GM18508 (cell line): ENCODE measurements around the gene ZNF230.

Experiments used
- ATAC-seq: cut with Tn5 transposase; IDR thresholded peaks from one replicate; pipeline ENCODE4 v1.9.1; 2021; ENCODE audit warnings: moderate number of reproducible peaks; ENCODE audit not compliant: insufficient read depth, unreplicated experiment

Gene ZNF230

DNA sequence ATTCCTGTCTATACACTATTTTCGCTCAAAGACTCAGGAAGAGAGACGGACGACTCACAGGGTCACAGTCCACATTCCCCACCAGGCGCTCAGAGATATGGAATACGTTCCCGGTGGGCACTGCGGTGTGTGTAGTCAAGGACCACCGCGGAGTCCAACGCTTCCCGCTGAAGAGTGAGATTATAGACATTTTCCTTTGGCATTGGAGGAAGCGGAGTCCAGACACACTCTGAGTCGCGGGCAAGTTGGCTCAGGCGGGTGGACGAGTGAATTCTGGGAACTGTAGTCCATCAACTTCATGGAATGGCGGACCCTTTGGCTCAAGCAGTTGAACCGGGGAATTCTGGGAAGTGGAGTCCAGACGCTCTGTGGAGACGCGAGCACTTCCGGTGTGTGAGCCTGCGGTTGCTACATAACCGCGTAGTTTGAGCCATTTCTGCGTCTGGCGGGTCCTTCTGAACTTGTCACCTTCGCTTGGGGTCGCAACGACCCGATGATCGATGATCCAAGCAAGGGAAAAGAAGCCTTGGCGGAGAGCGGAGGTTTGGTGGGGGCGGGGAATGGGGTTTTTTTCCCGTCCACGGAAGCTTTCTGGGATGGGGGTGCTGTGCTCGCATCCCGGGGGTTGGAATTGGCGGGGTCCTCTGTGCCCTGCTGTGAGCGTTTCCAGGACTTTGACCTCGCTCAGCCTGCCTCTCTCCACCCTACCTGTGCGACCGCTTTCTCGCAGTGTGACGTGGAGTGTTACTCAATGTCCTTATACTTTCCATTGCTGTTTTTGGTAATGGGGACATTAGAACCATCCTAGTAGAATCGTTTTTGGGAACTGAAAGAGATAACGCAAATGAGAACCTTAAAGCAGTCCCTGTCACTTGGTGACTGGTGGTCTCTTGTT is at the start of gene ZNF230:
Gene ZNF230, plus strand, starts transcription at position 392 of the 895 bp plus-strand sequence. CDS start 4,122 bp downstream, outside the sequence.
- peak; percentile 69 for ATAC-seq

GRCh38 chr19:43956827-43957226 is 45.9 kb upstream of the ZNF230 start:
- ATAC-seq, result no peak

DNA sequence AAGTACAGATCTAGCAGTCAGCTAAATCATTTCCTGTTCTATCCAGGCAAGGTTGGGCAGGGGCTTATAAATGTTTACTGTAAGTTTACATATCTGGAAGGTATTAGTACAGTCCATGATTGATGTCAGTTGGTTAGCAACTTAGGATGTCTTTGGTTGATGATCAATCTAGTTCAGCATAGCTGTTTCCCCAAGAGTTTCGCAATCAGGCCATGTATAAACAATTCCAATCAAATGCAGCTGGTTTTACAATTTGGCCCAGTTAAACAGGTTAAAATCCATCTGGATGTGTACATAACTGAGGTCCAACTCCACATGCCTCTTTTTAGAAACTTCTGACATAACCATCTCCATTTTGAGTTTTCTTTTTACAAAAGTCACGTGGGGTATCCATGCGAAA is 44.9 kb upstream of the ZNF230 start:
- no peak for ATAC-seq

DNA sequence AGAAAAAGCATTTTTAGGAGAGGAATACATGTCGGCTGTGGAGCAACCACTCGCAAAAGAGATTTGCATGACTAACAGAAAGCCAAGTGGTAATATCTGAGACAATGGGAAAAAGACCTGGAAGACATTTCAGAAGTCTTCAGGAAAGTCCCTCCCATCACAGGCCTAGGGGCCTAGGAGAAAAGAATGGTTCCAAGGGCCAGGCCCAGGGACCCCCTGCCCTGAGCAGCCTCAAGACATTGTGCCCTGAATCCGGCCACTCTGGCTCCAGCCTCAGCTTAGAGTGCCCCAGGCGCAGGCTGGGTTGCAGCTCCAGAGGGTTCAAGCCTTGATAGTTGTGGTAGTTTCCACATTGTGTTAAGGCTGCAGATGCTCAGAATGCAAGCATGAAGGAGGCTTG is 42.3 kb upstream of the ZNF230 start:
- no peak for ATAC-seq

DNA sequence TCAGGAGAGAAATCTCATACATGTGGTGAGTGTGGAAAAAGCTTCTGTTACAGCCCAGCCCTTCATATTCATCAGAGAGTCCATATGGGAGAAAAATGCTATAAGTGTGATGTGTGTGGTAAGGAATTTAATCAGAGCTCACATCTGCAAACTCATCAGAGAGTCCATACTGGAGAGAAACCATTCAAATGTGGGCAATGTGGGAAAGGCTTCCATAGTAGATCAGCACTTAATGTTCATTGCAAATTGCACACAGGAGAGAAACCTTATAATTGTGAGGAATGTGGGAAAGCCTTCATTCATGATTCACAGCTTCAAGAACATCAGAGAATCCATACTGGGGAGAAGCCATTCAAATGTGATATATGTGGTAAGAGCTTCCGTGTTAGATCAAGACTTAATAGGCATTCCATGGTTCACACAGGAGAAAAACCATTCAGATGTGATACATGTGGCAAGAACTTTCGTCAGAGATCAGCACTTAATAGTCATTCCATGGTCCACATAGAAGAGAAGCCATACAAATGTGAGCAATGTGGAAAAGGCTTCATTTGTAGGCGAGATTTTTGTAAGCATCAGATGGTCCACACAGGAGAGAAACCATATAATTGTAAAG is 36.6 kb upstream of the ZNF230 start:
- ATAC-seq, result no peak

- ATAC-seq, result no peak
Measured at GRCh38 chr19:43976732-43977131, 26.0 kb upstream of the ZNF230 start.

GRCh38 chr19:43983544-43983911 is 19.2 kb upstream of the ZNF230 start:
- no peak for ATAC-seq

DNA sequence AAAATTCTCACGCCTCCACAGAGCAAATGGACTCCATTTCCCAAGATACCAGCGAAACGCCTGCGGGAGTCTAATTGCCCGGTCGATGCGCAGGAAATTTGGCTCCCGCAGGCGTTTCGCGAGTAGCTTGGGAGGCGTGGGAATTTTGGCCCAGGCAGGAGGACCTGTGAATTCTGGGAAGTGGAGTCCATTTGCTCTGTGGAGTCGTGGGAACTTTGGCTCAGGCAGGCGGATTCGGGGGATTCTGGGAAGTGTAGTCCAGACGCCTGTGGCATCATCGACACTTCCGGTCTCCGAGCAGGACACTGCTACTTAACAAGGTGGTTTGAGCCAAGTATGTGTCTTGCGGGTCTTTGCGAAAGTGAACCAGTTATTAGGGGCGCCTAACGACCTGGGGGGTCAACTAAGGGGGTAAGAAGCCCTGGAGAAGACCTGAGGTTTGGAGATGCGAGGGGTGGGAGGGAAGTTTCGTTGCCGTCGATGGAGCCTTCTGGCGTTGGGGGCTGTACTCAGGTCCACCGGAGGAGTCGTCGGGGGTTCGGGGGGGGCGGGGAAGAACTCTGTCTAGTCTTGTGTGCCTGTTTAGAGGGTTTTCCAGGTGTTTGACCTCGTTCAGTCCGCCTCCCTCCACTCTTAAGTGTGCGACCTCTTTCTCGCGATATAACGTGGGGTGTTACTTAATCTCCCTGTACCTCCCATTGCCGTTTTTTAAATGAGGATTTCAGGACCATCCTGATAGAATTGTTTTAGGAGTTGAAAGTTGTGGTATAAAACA is 18.7 kb upstream of the ZNF230 start, which contains the start of gene ZNF155:
Gene ZNF155, plus strand, starts transcription at position 277 of the 775 bp plus-strand sequence. CDS start 4,356 bp downstream, outside the sequence.
- ATAC-seq, result no peak

DNA sequence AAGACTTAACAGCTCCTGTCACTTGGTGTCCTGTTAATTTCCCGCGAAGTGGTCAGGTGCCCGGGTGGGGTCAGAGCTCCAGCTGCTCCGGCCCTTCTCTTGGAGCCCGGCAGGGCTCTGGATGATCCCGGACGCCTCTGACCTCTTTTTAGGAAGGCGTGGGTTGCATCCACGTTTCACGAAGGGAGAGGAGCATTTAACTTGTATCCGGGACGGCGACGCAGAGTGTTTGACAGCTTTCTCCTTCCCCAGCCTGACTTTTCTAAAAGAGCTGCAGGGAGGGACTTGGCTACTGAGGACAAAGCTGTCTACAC is 18.1 kb upstream of the ZNF230 start:
- ATAC-seq, result no peak

GRCh38 chr19:43997631-43998290 is 5.0 kb upstream of the ZNF230 start:
- ATAC-seq, result no peak

- no peak for ATAC-seq
Measured at GRCh38 chr19:44002212-44002565, 568 bp upstream of the ZNF230 start.

DNA sequence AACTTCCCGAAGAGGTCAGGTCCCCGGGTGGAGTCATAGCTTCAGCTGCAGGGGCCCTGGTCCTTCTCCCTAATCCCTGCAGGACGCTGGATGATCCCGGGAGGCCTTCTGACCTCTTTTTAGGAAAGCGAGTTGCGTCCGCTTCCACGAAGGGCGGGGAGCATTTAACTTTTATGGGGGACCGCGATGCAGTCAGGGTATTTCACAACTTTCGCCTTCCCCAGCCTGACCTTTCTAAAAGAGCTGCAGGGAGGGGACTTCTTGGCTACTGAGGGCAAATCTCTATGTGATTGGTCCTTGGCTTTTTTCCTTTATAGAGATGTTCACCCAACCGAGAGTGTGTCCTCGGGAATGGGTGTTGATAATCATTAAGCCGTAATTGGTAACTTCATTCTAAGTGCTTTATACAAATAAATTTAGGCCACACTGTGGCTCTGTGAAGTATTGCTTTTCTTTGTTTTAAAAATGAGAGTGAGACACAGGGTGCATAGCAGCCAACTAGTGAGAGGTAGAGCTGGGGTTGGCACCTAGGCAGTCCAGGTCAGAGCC is 778 bp downstream of the ZNF230 start:
- peak; percentile 18 for ATAC-seq

GRCh38 chr19:44005973-44006372 is 3.2 kb downstream of the ZNF230 start:
- ATAC-seq, result no peak

GRCh38 chr19:44007473-44007872 is 4.7 kb downstream of the ZNF230 start:
- ATAC-seq, result no peak

DNA sequence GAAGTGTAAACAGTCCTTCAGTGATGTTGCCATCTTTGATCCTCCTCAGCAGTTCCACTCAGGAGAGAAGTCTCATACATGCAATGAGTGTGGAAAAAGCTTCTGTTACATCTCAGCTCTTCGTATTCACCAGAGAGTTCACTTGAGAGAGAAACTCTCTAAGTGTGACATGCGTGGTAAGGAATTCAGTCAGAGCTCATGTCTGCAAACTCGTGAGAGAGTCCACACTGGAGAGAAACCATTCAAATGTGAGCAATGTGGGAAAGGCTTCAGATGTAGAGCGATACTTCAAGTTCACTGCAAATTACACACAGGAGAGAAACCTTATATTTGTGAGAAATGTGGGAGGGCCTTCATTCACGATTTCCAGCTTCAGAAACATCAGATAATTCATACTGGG is 7.7 kb downstream of the ZNF230 start:
- ATAC-seq, result no peak

- no peak for ATAC-seq
Measured at GRCh38 chr19:44019498-44019897, 16.7 kb downstream of the ZNF230 start.

- ATAC-seq, result no peak
Measured at GRCh38 chr19:44021221-44021620, 18.5 kb downstream of the ZNF230 start.

DNA sequence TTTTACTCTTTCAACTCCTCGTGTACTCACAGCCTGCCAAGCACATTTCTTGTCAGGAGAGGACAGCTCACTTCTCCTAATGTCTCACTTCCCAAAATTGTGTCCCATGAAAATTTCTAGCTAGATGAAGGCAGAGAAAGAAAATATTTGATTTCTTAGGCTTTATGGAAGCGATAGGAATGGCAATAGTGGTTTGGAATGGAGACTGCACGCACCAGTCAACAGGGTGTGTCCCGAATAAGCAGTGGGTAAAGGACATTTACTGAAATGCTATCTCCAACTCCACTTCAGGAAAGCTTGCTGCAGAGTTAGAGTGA is 22.1 kb downstream of the ZNF230 start:
- ATAC-seq, result no peak

- peak; percentile 79 for ATAC-seq
Measured at GRCh38 chr19:44025217-44025936, 22.6 kb downstream of the ZNF230 start, which contains the start of gene ZNF222. Gene ZNF222 (plus strand): TSS chr19:44025379. CDS start chr19:44025437, 58 bp downstream.

DNA sequence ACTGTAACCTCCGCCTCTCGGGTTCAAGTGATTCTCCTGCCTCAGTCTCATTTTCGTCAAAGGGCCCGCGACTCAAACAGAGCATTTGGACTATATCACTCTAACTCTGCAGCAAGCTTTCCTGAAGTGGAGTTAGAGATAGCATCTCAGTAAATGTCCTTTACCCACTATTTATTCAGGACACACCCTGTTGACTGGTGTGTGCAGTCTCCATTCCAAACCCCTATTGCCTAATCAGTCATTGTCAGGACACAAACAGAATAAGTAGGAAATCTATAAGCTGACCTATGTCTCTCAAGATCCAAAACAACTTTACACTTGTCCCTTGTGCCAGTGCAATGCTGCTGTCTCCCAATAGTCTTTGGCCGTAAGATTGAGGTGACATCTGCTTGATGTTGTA is 23.9 kb downstream of the ZNF230 start:
- ATAC-seq, result no peak
